B cell (primary cell): ENCODE measurements around the gene ZSCAN20.

Source experiments
- EZH2 ChIP-seq: IDR thresholded peaks from 2 replicates; pipeline ENCODE4 v1.6.1; 2012; ENCODE audit warnings: borderline replicate concordance, low read depth, mild to moderate bottlenecking, moderate library complexity, low read length; ENCODE audit not compliant: insufficient read depth, poor library complexity, severe bottlenecking
- TF ChIP-seq, protein P1 (sequence below): fragments of 200-600 bp; IDR thresholded peaks from one replicate; pipeline ENCODE4 v1.8.0; 2022; ENCODE audit warnings: antibody characterized with exemption, mild to moderate bottlenecking

DNA sequence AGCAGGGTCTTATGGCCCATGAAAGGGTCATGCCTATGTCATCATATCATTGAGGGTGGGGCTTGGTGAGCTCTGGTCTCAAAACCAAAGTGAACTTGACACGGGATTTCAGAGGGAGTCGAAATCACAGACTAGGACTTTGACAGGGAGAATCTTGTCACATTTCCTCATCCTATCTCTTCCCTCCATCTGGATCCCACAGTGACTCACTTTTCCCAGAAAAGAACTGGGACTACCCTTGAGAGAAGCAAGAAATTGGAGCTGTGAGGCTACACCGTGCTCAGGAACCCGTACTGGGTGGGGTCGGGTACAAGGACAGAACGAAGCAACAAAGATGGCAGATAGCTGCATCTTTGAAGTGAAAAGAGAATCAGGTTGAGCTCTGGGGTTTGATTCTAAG is 69.5 kb downstream of the ZSCAN20 start:
- TF ChIP-seq, protein P1, sequence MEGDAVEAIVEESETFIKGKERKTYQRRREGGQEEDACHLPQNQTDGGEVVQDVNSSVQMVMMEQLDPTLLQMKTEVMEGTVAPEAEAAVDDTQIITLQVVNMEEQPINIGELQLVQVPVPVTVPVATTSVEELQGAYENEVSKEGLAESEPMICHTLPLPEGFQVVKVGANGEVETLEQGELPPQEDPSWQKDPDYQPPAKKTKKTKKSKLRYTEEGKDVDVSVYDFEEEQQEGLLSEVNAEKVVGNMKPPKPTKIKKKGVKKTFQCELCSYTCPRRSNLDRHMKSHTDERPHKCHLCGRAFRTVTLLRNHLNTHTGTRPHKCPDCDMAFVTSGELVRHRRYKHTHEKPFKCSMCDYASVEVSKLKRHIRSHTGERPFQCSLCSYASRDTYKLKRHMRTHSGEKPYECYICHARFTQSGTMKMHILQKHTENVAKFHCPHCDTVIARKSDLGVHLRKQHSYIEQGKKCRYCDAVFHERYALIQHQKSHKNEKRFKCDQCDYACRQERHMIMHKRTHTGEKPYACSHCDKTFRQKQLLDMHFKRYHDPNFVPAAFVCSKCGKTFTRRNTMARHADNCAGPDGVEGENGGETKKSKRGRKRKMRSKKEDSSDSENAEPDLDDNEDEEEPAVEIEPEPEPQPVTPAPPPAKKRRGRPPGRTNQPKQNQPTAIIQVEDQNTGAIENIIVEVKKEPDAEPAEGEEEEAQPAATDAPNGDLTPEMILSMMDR: no peak
- no peak for TF ChIP-seq EZH2
